CD4-positive, alpha-beta T cell (primary cell): ENCODE measurements around the gene RIPOR3. TPM values are rescaled to one million over a fixed set of nuclear protein-coding genes. Genes with fewer than 3 reads are reported as not detected.

Experiments used
- ATAC-seq: fragments of 200-7000 bp; cut with Tn5 transposase; one replicate; pipeline ENCODE4 v1.10.0; 2022; ENCODE audit warnings: mild to moderate bottlenecking; ENCODE audit not compliant: poor library complexity
- CTCF ChIA-PET: fragments of 350-600 bp; sonication (Branson Sonifier 250); formaldehyde crosslinking; loops from one replicate; lab custom pipeline; 2021; ENCODE audit warnings: antibody characterized with exemption, inconsistent platforms; lab: Charles Lee
- POLR2A ChIA-PET: fragments of 350-600 bp; sonication (Branson Sonifier 250); formaldehyde crosslinking; loops from one replicate; lab custom pipeline; 2021; ENCODE audit warnings: antibody characterized with exemption, inconsistent platforms; lab: Charles Lee
- DNase-seq, 14 experiments: peaks; one replicate each; pipeline ENCODE4 v3.0.0-alpha.2; 2013 to 2020; ENCODE audit warnings: mixed read lengths in 2 of 14
- H3K27ac ChIP-seq, 2 donors: one replicate each; pipeline versions ENCODE4 v1.5.1 to v1.7.0; 2013; ENCODE audit warnings: low read length in 2 of 2, low read depth in 1 of 2, mild to moderate bottlenecking in 1 of 2
- H3K27me3 ChIP-seq, 2 experiments: 1 replicate in 1 of 2; 2 replicates in 1 of 2; pipeline versions ENCODE4 v1.6.1 to v1.7.0; 2013; ENCODE audit warnings: low read length in 2 of 2, control low read depth in 1 of 2, mild to moderate bottlenecking in 1 of 2, moderate library complexity in 1 of 2; ENCODE audit not compliant: insufficient read depth in 2 of 2, control insufficient read depth in 1 of 2
- H3K36me3 ChIP-seq: one replicate; pipeline ENCODE4 v1.6.1; 2013; ENCODE audit warnings: low read length, control low read depth; ENCODE audit not compliant: insufficient read depth
- H3K4me1 ChIP-seq: one replicate; pipeline ENCODE4 v1.6.1; 2013; ENCODE audit warnings: low read length, control low read depth; ENCODE audit not compliant: insufficient read depth
- H3K4me3 ChIP-seq: one replicate; pipeline ENCODE4 v1.5.1; 2013; ENCODE audit warnings: mild to moderate bottlenecking, low read length, moderate library complexity
- H3K9me3 ChIP-seq, 2 experiments: 1 replicate in 1 of 2; 2 replicates in 1 of 2; pipeline versions ENCODE4 v1.6.1 to v1.7.0; 2013; ENCODE audit warnings: low read length in 2 of 2, mild to moderate bottlenecking in 2 of 2, control low read depth in 1 of 2, moderate library complexity in 1 of 2; ENCODE audit not compliant: control insufficient read depth in 1 of 2, insufficient read depth in 1 of 2
- H3K27ac Mint-ChIP-seq: one replicate; pipeline ENCODE4 v1.8.0; 2020; ENCODE audit warnings: mixed read lengths
- H3K27me3 Mint-ChIP-seq: one replicate; pipeline ENCODE4 v1.8.0; 2021; ENCODE audit warnings: mixed read lengths
- H3K36me3 Mint-ChIP-seq: one replicate; pipeline ENCODE4 v1.8.0; 2021; ENCODE audit warnings: low read depth, mixed read lengths
- H3K4me1 Mint-ChIP-seq: one replicate; pipeline ENCODE4 v1.8.0; 2021; ENCODE audit warnings: low read depth, mixed read lengths
- H3K4me3 Mint-ChIP-seq: one replicate; pipeline ENCODE4 v1.8.0; 2020; ENCODE audit warnings: mild to moderate bottlenecking, mixed read lengths
- H3K9me3 Mint-ChIP-seq: one replicate; pipeline ENCODE4 v1.8.0; 2020; ENCODE audit warnings: mixed read lengths
- CTCF ChIP-seq: fragments of 200-600 bp; IDR thresholded peaks from one replicate; pipeline ENCODE4 v1.8.0; 2022; ENCODE audit warnings: antibody characterized with exemption, mild to moderate bottlenecking
- intact Hi-C, 2 experiments: fragments of 100-400 bp; cut with DNase I in 1 of 2; cut with micrococcal nuclease in 1 of 2; formaldehyde crosslinking; loops; one replicate each; pipeline versions ENCODE4 v1.15.1 to v1.9.0; 2023 to 2025; cut with DNase I, micrococcal nuclease
- total RNA-seq, 174 experiments: library from RNA in 2 of 174; stranded (reverse) in 2 of 174; gene quantifications; one replicate each; pipeline ENCODE4 v1.2.3 and lab custom pipeline; 2021 to 2026

The RIPOR3 gene
- total RNA-seq, 2 experiments from 2014 or later, result not detected

DNA sequence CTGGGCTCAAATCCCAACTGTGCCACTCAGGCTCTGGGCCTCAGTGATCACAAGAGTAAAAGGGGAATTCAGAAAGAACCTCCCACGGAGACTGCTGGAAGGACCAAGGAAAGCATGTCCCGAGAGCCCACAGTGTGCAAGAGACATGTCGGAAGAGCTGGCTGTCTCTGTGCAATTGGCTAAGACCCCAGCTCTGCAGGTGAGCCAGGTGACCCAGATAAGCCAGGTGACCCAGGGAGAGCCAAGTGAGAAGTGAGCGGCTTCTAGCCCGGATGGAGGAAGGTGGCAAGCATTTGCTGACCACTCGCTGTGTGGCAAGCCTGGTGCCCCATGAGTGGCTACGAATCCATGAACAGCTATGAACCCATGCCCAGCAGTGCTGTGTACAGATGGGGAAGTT lies 59.1 kb downstream of the RIPOR3 start:
- CTCF ChIA-PET, result no interaction called here
- POLR2A ChIA-PET, result no interaction called here
- intact Hi-C loops, result no loop called here

DNA sequence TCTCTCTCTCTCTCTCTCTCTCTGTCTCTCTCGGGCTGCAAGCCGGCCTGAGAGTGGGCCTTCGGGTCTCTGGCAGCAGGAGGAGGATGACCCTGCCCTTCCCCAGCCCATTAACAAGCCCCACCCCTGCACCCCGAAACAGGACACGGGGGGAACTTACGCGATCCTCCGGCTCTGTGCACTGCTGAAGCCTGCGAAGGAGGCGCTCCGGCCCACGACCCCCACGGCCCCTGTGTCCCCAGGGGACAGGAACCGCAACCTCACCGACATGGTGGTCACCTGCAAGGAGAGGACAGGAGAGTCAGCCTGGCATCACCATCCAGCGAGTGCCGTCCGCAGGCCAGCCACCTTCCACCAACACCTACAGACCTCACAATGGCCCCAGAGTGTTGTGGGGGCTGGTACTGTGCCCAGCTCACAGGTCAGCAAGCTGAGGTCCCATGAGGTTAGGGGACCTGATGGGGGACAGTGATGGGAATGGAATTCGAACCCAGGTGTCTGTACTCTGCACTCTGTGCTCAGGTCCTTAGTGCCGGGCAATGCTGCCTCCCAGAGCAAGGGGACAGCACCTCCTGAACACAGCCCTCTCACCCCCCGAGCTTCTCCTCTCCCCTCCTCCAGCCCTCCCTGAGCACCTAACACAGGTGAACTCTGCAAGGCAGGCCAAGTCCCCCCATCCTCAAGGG lies 60.6 kb downstream of the RIPOR3 start:
- TF ChIP-seq CTCF, result no peak
- no peak for DNase-seq
- intact Hi-C loops, result no loop called here
- no peak overlapping the region for H3K4me3 ChIP-seq
- Mint-ChIP-seq H3K4me1 (no peaks in the 10 kb centered on the region), H3K9me3 (no peaks in the 10 kb centered on the region), H3K27ac (no peak overlapping the region), H3K27me3 (no peaks in the 10 kb centered on the region), H3K4me3 (no peak overlapping the region), H3K36me3 (no peaks in the 10 kb centered on the region)
- no peak for ATAC-seq
- CTCF ChIA-PET, result no interaction called here
- H3K27ac ChIP-seq, result no peak overlapping the region
- no peaks in the 10 kb centered on the region for H3K27me3 ChIP-seq
- H3K4me1 ChIP-seq, result no peaks in the 10 kb centered on the region
- POLR2A ChIA-PET, result no interaction called here
- no peaks in the 10 kb centered on the region for H3K9me3 ChIP-seq
- H3K36me3 ChIP-seq, result no peaks in the 10 kb centered on the region

More for the DNA sequence above, 59.1 kb downstream of the RIPOR3 start:
- no peaks in the 10 kb centered on the region for H3K9me3 ChIP-seq
- Mint-ChIP-seq H3K9me3 (no peaks in the 10 kb centered on the region), H3K36me3 (no peaks in the 10 kb centered on the region), H3K27ac (no peak overlapping the region), H3K4me1 (no peaks in the 10 kb centered on the region), H3K27me3 (no peaks in the 10 kb centered on the region), H3K4me3 (no peak overlapping the region)
- H3K36me3 ChIP-seq, result no peaks in the 10 kb centered on the region
- H3K27ac ChIP-seq, result no peak overlapping the region
- DNase-seq (no peak), ATAC-seq (no peak)
- no peak for TF ChIP-seq CTCF
- no peak overlapping the region for H3K4me3 ChIP-seq
- no peaks in the 10 kb centered on the region for H3K4me1 ChIP-seq
- no peaks in the 10 kb centered on the region for H3K27me3 ChIP-seq

- Histone ChIP-seq H3K27me3 (no peaks in the 10 kb centered on the region), H3K4me1 (no peaks in the 10 kb centered on the region), H3K36me3 (no peaks in the 10 kb centered on the region), H3K4me3 (no peak overlapping the region), H3K27ac (no peak overlapping the region), H3K9me3 (peaks cover 0 to under 1% of the 10 kb centered on the region in 2 experiments)
- ATAC-seq (no peak), DNase-seq (no peak)
- Mint-ChIP-seq H3K36me3 (no peaks in the 10 kb centered on the region), H3K27me3 (no peaks in the 10 kb centered on the region), H3K27ac (no peak overlapping the region), H3K9me3 (no peaks in the 10 kb centered on the region), H3K4me3 (no peak overlapping the region), H3K4me1 (no peaks in the 10 kb centered on the region)
- ChIA-PET CTCF (no interaction called here), POLR2A (no interaction called here)
- TF ChIP-seq CTCF, result no peak
- intact Hi-C loops, result no loop called here
These were observed 61.7 kb downstream of the RIPOR3 start for GRCh38 chr20:50629670-50630045.
